ENCODE measurements around the gene PLA2G4B.

The PLA2G4B gene

DNA sequence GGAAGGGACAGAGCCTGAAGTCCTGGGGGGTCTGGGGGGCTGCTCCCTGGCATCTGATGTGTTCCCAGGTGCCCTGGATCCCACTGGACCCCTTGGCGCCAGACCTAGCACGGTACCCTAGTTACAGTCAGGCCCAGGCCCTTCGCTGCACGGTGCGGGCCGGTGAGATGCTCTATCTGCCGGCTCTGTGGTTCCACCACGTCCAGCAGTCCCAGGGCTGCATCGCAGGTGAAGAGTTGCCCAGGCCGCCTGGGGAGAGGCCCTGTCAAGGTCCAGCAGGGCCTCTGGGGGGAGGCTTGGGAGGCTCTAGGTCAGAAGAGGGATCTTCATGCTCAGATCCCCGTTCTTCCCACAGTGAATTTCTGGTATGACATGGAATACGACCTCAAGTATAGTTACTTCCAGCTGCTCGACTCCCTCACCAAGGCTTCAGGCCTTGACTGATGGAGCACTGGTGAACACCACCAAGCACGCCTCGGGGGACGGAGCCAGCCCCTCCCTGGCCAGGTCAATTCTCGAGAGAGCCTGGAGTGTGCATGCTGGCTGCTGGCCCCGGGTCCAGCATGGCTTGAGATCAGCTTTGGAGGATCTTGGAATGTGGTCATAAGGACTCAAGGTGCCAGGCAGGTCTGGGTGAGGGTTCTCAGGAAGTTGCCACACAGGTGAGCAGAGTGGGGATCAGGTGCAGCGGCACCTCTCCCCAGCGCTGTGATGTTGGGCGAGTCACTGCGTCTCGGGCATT, 1.8 kb upstream of the PLA2G4B start:
- Histone ChIP-seq H3K9ac (ENCODE audit: low read depth in 1 of 2, low read length in 2 of 2) (no peak overlapping the region), H3K9me3 (ENCODE audit: control insufficient read depth in 1 of 2, low read length in 2 of 2) (no peaks in the 10 kb centered on the region), H3K36me3 (ENCODE audit: control insufficient read depth in 1 of 2, insufficient read depth in 2 of 2, low read length in 2 of 2) (peaks cover 0 to 34% of the 10 kb centered on the region in 2 donors), H3K27ac (ENCODE audit: low read depth, low read length) (no peak overlapping the region), H3K4me3 (ENCODE audit: low read depth in 1 of 2, low read length in 2 of 2) (no peak overlapping the region), H3K27me3 (ENCODE audit: control insufficient read depth in 1 of 2, insufficient read depth in 2 of 2, low read length in 2 of 2) (no peaks in the 10 kb centered on the region), H3K4me1 (ENCODE audit: control insufficient read depth in 1 of 2, insufficient read depth in 2 of 2, low read length in 2 of 2) (peaks cover 5 to 8% of the 10 kb centered on the region in 2 donors)

DNA sequence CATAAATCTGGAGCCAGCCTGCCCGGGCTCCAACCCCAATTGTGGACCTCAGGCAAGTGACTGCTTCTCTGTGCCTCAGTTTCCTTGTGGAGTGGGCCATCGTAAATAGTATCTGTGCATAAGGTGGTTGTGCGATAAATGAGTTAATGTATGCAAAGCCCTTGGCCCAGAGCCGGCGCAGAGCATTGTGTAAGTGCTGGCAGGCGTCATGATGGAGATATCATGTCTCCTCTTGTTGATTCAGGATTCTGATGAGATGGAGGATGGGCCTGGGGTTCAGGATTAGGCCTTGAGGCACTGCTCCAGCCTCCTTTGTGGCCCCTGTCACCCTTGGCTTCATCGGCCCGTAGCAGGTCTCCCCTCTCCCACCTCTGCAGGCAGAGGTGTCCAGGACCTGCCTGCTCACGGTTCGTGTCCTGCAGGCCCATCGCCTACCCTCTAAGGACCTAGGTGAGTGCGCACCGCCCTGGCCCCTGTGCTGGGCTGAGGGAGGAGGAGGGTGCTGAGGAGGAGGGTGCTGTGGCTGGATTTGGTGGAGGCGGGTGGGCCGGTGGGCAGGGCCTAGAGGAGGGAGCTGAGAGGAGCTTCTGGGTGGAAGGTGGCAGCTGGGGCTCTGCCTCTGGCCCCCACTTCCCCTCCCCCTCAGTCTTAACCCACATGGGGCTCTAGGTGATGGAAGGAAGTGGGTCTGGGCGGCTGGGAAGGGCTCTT, 1.3 kb downstream of the PLA2G4B start:
- Histone ChIP-seq H3K27me3 (ENCODE audit: control insufficient read depth in 1 of 2, insufficient read depth in 2 of 2, low read length in 2 of 2) (no peaks in the 10 kb centered on the region), H3K9ac (ENCODE audit: low read depth in 1 of 2, low read length in 2 of 2) (no peak overlapping the region), H3K36me3 (ENCODE audit: control insufficient read depth in 1 of 2, insufficient read depth in 2 of 2, low read length in 2 of 2) (peaks cover 0 to 40% of the 10 kb centered on the region in 2 donors), H3K4me1 (ENCODE audit: control insufficient read depth in 1 of 2, insufficient read depth in 2 of 2, low read length in 2 of 2) (peaks cover 3 to 4% of the 10 kb centered on the region in 2 donors), H3K27ac (ENCODE audit: low read depth, low read length) (no peak overlapping the region), H3K9me3 (ENCODE audit: control insufficient read depth in 1 of 2, low read length in 2 of 2) (no peaks in the 10 kb centered on the region), H3K4me3 (ENCODE audit: low read depth in 1 of 2, low read length in 2 of 2) (no peak overlapping the region)

GRCh38 chr15:41840673-41841072, 2.0 kb downstream of the PLA2G4B start:
- no peaks in the 10 kb centered on the region for H3K27me3 ChIP-seq (ENCODE audit: control insufficient read depth in 1 of 2, insufficient read depth in 2 of 2, low read length in 2 of 2)
- peaks cover 0 to 46% of the 10 kb centered on the region in 2 donors for H3K36me3 ChIP-seq (ENCODE audit: control insufficient read depth in 1 of 2, insufficient read depth in 2 of 2, low read length in 2 of 2)
- no peak overlapping the region for H3K4me3 ChIP-seq (ENCODE audit: low read depth in 1 of 2, low read length in 2 of 2)
- no peak overlapping the region for H3K9ac ChIP-seq (ENCODE audit: low read depth in 1 of 2, low read length in 2 of 2)
- H3K27ac ChIP-seq (ENCODE audit: low read depth, low read length) = no peak overlapping the region
- H3K4me1 ChIP-seq (ENCODE audit: control insufficient read depth in 1 of 2, insufficient read depth in 2 of 2, low read length in 2 of 2) = peaks cover 3 to 4% of the 10 kb centered on the region in 2 donors
- H3K9me3 ChIP-seq (ENCODE audit: control insufficient read depth in 1 of 2, low read length in 2 of 2) = no peaks in the 10 kb centered on the region

DNA sequence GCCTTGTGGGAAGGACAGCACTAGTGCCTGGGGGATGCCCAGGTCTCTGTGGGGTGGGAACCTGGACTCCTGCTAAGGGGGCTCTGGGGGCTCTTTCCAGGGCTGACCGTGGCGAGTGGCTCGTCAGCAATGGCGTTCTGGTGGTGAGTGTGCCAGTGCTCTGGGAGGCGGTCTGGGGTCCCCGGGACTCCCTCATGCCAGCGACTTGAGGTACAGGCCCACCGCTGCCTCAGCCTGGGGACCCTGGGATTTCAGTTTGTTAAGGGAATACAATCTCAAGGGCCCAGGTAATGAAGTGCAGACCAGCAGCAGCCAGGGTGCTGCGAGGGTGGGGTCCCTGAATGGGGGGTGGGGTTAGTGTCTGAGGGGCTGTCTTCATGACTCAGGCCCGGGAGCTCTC, 2.5 kb downstream of the PLA2G4B start:
- Histone ChIP-seq H3K4me1 (ENCODE audit: control insufficient read depth in 1 of 2, insufficient read depth in 2 of 2, low read length in 2 of 2) (peaks cover 3 to 4% of the 10 kb centered on the region in 2 donors), H3K27me3 (ENCODE audit: control insufficient read depth in 1 of 2, insufficient read depth in 2 of 2, low read length in 2 of 2) (no peaks in the 10 kb centered on the region), H3K27ac (ENCODE audit: low read depth, low read length) (no peak overlapping the region), H3K36me3 (ENCODE audit: control insufficient read depth in 1 of 2, insufficient read depth in 2 of 2, low read length in 2 of 2) (peaks cover 0 to 48% of the 10 kb centered on the region in 2 donors), H3K9ac (ENCODE audit: low read depth in 1 of 2, low read length in 2 of 2) (no peak overlapping the region), H3K9me3 (ENCODE audit: control insufficient read depth in 1 of 2, low read length in 2 of 2) (no peaks in the 10 kb centered on the region), H3K4me3 (ENCODE audit: low read depth in 1 of 2, low read length in 2 of 2) (no peak overlapping the region)

DNA sequence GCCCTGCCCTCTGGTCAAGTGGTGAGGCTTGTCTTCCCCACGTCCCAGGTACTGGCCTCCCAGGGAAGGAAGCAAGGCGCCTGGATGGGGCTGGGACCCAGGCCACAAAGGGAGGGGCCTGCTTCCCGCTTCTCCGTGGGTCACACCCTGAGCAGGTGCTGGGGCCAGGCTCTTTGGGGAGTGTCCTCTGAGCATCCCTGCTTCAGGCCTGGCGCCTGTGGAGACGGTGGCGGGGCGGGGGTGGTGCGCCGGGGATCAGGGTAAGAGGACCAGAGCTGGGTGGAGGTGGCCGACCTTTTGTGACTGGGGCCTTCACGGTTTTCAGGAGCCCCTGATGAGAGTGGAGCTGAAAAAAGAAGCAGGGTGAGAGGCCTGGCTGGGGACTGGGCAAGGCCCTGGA, 3.6 kb downstream of the PLA2G4B start:
- H3K9me3 ChIP-seq (ENCODE audit: control insufficient read depth in 1 of 2, low read length in 2 of 2) = no peaks in the 10 kb centered on the region
- peaks cover 0 to 52% of the 10 kb centered on the region in 2 donors for H3K36me3 ChIP-seq (ENCODE audit: control insufficient read depth in 1 of 2, insufficient read depth in 2 of 2, low read length in 2 of 2)

DNA sequence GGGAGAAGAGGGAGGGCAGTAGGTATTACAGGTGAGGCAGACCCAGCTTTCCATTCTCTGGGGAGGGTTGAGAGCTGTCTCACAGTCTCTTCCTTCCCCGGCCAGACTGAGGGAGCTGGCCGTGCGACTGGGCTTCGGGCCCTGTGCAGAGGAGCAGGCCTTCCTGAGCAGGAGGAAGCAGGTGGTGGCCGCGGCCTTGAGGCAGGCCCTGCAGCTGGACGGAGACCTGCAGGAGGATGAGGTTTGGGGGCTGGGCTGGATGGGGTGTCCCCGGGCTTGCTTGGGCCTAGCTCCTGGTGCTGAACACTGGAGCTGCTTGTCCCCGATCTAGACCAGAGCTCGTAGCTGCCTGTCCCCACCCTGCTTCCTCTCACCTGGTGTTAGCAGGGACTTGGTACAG, 4.9 kb downstream of the PLA2G4B start:
- H3K9me3 ChIP-seq (ENCODE audit: control insufficient read depth in 1 of 2, low read length in 2 of 2) = no peaks in the 10 kb centered on the region
- H3K9ac ChIP-seq (ENCODE audit: low read depth in 1 of 2, low read length in 2 of 2) = no peak overlapping the region
- H3K4me1 ChIP-seq (ENCODE audit: control insufficient read depth in 1 of 2, insufficient read depth in 2 of 2, low read length in 2 of 2) = peaks cover 0 to 2% of the 10 kb centered on the region in 2 donors
- peaks cover 6 to 62% of the 10 kb centered on the region in 2 donors for H3K36me3 ChIP-seq (ENCODE audit: control insufficient read depth in 1 of 2, insufficient read depth in 2 of 2, low read length in 2 of 2)
- H3K4me3 ChIP-seq (ENCODE audit: low read depth in 1 of 2, low read length in 2 of 2) = no peak overlapping the region
- H3K27ac ChIP-seq (ENCODE audit: low read depth, low read length) = no peak overlapping the region
- no peaks in the 10 kb centered on the region for H3K27me3 ChIP-seq (ENCODE audit: control insufficient read depth in 1 of 2, insufficient read depth in 2 of 2, low read length in 2 of 2)

More for the DNA sequence above, 3.6 kb downstream of the PLA2G4B start:
- Histone ChIP-seq H3K4me1 (ENCODE audit: control insufficient read depth in 1 of 2, insufficient read depth in 2 of 2, low read length in 2 of 2) (peaks cover 3 to 4% of the 10 kb centered on the region in 2 donors), H3K27ac (ENCODE audit: low read depth, low read length) (no peak overlapping the region), H3K27me3 (ENCODE audit: control insufficient read depth in 1 of 2, insufficient read depth in 2 of 2, low read length in 2 of 2) (no peaks in the 10 kb centered on the region), H3K4me3 (ENCODE audit: low read depth in 1 of 2, low read length in 2 of 2) (no peak overlapping the region), H3K9ac (ENCODE audit: low read depth in 1 of 2, low read length in 2 of 2) (no peak overlapping the region)

DNA sequence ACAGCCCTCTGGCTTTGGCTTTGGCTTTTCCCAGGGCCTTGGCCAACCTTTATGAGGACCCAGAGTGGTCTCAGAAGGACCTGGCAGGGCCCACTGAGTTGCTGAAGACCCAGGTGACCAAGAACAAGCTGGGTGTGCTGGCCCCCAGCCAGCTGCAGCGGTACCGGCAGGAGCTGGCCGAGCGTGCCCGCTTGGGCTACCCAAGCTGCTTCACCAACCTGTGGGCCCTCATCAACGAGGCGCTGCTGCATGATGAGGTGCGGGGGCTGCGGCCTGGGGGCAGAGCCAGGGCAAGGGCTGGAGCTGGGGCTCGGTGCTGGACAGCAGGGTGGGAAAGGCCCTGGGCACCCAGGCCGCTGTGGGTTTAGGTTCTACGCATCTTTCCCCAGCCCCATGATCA, 6.2 kb downstream of the PLA2G4B start:
- Histone ChIP-seq H3K27me3 (ENCODE audit: control insufficient read depth in 1 of 2, insufficient read depth in 2 of 2, low read length in 2 of 2) (no peaks in the 10 kb centered on the region), H3K27ac (ENCODE audit: low read depth, low read length) (no peak overlapping the region), H3K9me3 (ENCODE audit: control insufficient read depth in 1 of 2, low read length in 2 of 2) (no peaks in the 10 kb centered on the region), H3K4me1 (ENCODE audit: control insufficient read depth in 1 of 2, insufficient read depth in 2 of 2, low read length in 2 of 2) (no peaks in the 10 kb centered on the region), H3K9ac (ENCODE audit: low read depth in 1 of 2, low read length in 2 of 2) (no peak overlapping the region), H3K36me3 (ENCODE audit: control insufficient read depth in 1 of 2, insufficient read depth in 2 of 2, low read length in 2 of 2) (peaks cover 6 to 62% of the 10 kb centered on the region in 2 donors), H3K4me3 (ENCODE audit: low read depth in 1 of 2, low read length in 2 of 2) (no peak overlapping the region)

- H3K4me3 ChIP-seq (ENCODE audit: low read depth in 1 of 2, low read length in 2 of 2) = no peak overlapping the region
- H3K9me3 ChIP-seq (ENCODE audit: control insufficient read depth in 1 of 2, low read length in 2 of 2) = no peaks in the 10 kb centered on the region
- no peak overlapping the region for H3K27ac ChIP-seq (ENCODE audit: low read depth, low read length)
- peaks cover 6 to 44% of the 10 kb centered on the region in 2 donors for H3K36me3 ChIP-seq (ENCODE audit: control insufficient read depth in 1 of 2, insufficient read depth in 2 of 2, low read length in 2 of 2)
- H3K9ac ChIP-seq (ENCODE audit: low read depth in 1 of 2, low read length in 2 of 2) = no peak overlapping the region
- H3K27me3 ChIP-seq (ENCODE audit: control insufficient read depth in 1 of 2, insufficient read depth in 2 of 2, low read length in 2 of 2) = peaks cover 0 to 3% of the 10 kb centered on the region in 2 donors
- H3K4me1 ChIP-seq (ENCODE audit: control insufficient read depth in 1 of 2, insufficient read depth in 2 of 2, low read length in 2 of 2) = no peaks in the 10 kb centered on the region
Observed at GRCh38 chr15:41847206-41847605, 8.6 kb downstream of the PLA2G4B start.

DNA sequence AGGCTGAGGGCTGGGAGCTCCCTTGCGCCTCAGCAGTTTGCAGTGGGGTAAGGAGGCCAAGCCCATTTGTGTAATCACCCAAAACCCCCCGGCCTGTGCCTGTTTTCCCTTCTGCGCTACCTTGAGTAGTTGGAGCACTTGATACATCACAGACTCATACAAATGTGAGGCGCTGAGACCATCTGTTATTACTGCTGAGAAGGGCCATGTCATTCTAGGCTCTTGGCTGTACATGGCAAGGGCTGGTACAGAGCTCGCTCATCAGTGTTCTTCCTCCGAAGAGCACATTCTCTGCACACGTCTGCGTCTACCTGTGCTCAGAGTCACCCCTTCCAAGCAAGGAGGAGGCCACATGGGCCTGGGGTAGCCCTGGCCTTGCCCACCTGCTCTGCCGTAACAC, 9.3 kb downstream of the PLA2G4B start:
- peaks cover 0 to 3% of the 10 kb centered on the region in 2 donors for H3K27me3 ChIP-seq (ENCODE audit: control insufficient read depth in 1 of 2, insufficient read depth in 2 of 2, low read length in 2 of 2)
- no peak overlapping the region for H3K9ac ChIP-seq (ENCODE audit: low read depth in 1 of 2, low read length in 2 of 2)
- H3K27ac ChIP-seq (ENCODE audit: low read depth, low read length) = no peak overlapping the region
- H3K4me1 ChIP-seq (ENCODE audit: control insufficient read depth in 1 of 2, insufficient read depth in 2 of 2, low read length in 2 of 2) = no peaks in the 10 kb centered on the region
- no peak overlapping the region for H3K4me3 ChIP-seq (ENCODE audit: low read depth in 1 of 2, low read length in 2 of 2)
- no peaks in the 10 kb centered on the region for H3K9me3 ChIP-seq (ENCODE audit: control insufficient read depth in 1 of 2, low read length in 2 of 2)
- peaks cover 6 to 44% of the 10 kb centered on the region in 2 donors for H3K36me3 ChIP-seq (ENCODE audit: control insufficient read depth in 1 of 2, insufficient read depth in 2 of 2, low read length in 2 of 2)

DNA sequence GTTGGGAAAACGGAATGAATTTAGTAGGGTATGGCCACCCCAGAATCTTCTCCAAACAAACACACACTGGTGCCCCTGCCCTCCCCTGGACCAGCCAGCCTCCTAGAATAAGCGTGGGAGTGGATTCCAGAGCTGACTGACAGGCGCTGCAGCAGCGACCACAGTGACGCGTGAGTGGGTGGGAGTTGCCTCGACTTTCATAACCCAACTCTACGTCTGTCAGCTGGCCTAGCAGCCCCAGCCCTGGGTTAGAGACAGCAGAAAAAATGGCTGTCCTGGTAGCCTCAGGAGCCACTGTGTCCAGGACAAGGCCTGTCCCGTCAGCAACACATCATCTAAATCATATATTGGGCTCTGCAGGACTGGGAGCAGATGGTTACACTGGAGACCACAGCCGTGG, 10.0 kb downstream of the PLA2G4B start:
- Histone ChIP-seq H3K4me1 (ENCODE audit: control insufficient read depth in 1 of 2, insufficient read depth in 2 of 2, low read length in 2 of 2) (no peaks in the 10 kb centered on the region), H3K4me3 (ENCODE audit: low read depth in 1 of 2, low read length in 2 of 2) (no peak overlapping the region), H3K27me3 (ENCODE audit: control insufficient read depth in 1 of 2, insufficient read depth in 2 of 2, low read length in 2 of 2) (peaks cover 0 to 3% of the 10 kb centered on the region in 2 donors), H3K9ac (ENCODE audit: low read depth in 1 of 2, low read length in 2 of 2) (no peak overlapping the region), H3K27ac (ENCODE audit: low read depth, low read length) (no peak overlapping the region), H3K9me3 (ENCODE audit: control insufficient read depth in 1 of 2, low read length in 2 of 2) (no peaks in the 10 kb centered on the region), H3K36me3 (ENCODE audit: control insufficient read depth in 1 of 2, insufficient read depth in 2 of 2, low read length in 2 of 2) (peaks cover 6 to 40% of the 10 kb centered on the region in 2 donors)

Data from duodenal mucosa (tissue), 2 donors.